ENCODE data around the gene MYOF. TPM values are rescaled to one million over a fixed set of nuclear protein-coding genes. Genes with fewer than 3 reads are reported as not detected.

The MYOF gene
- total and polyA plus RNA-seq, 2 of the 8 experiments (the other 6 are each of a cell fraction or from before 2014, with no cell fraction given), result 0.98 to 2.3 TPM

DNA sequence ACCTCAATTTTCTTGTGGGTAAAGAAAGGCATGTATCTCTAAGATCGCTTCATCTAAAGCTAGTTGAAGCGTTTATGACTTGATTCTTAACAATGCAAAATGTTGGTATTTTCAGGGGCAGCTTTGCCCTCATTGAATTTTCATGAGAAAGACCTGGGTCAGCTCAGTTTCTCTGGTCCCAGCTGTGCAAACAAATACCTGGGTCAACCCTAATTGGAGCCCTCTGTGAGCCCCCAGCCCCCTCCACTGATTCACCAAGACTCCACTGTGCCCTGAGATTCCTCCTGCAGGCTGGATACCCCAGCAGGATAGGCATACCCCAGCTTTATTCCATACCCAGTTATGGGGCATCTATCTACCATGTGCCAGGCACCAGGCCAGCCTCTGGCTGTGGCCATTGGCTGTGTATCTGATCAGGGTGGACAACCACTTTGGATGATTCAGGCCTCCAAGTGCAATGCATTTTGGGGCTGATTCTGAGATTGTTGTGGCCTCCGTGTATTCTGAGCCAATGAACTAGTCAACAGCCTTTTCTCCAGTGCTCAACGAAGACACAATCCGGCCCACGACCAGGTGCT lies 201.9 kb downstream of the MYOF start (continued):
- TF ChIP-seq ZNF274 (IDR thresholded peaks at IDR 0.05; ENCODE audit: borderline replicate concordance, extremely low read depth, low read length) (no peak), EP300 (IDR thresholded peaks at IDR 0.05; ENCODE audit: borderline replicate concordance in 1 of 2, low read depth in 2 of 2, low read length in 2 of 2) (peak in 1 of 2 experiments; percentile 67; a peak in 1 of 3 replicates), POLR2AphosphoS5 (IDR thresholded peaks at IDR 0.05; ENCODE audit: low read depth, low read length) (0 out of 2 replicates have a peak, but pooled peaks have one; percentile 42), HDAC2 (IDR thresholded peaks at IDR 0.05; ENCODE audit: borderline replicate concordance in 1 of 2, low read depth in 2 of 2, low read length in 2 of 2) (0 out of 4 replicates have a peak, but pooled peaks of 1 of the 2 experiments have one; percentile 12), TEAD4 (IDR thresholded peaks at IDR 0.05; ENCODE audit: low read depth, low read length) (no peak), SIN3A (conservative IDR thresholded peaks at IDR 0.05 in 1 of 2, IDR thresholded peaks at IDR 0.05 in 1 of 2; ENCODE audit: low read depth in 1 of 2, low read length in 2 of 2) (no peak), KDM4A (IDR thresholded peaks at IDR 0.05; ENCODE audit: low read depth, low read length, severe bottlenecking) (no peak), RBBP5 (IDR thresholded peaks at IDR 0.05; ENCODE audit: borderline replicate concordance, low read depth, low read length) (no peak), BRCA1 (IDR thresholded peaks at IDR 0.05; ENCODE audit: low read depth, low read length) (no peak), ASH2L (IDR thresholded peaks at IDR 0.05; ENCODE audit: low read length) (no peak)
